T-helper 1 cell treated with Interleukin-12 subunit alpha and Interleukin-12 subunit beta and Interleukin-4 antibody, amounts not matched to agents 30 ng/mL and 1 ng/mL, for 36 hours (primary cell): ENCODE results near the gene MDM4. TPM values are rescaled to one million over a fixed set of nuclear protein-coding genes. Genes with fewer than 3 reads are reported as not detected.
"Not testable (repeated sequence)": the region's sequence is repeated elsewhere in the genome, so short reads cannot be mapped to it uniquely, and the experiment has no call there.

ENCODE experiments used
- intact Hi-C: fragments of 100-400 bp; cut with micrococcal nuclease; formaldehyde crosslinking; loops from one replicate; pipeline ENCODE4 v1.15.1; 2024
- total RNA-seq: library from RNA; stranded (reverse); gene quantifications from 2 replicates; pipeline ENCODE4 v1.2.3, GENCODE V29; 2022

MDM4 gene
- total RNA-seq, 1 donor from 2014 or later = 86.3 TPM

DNA sequence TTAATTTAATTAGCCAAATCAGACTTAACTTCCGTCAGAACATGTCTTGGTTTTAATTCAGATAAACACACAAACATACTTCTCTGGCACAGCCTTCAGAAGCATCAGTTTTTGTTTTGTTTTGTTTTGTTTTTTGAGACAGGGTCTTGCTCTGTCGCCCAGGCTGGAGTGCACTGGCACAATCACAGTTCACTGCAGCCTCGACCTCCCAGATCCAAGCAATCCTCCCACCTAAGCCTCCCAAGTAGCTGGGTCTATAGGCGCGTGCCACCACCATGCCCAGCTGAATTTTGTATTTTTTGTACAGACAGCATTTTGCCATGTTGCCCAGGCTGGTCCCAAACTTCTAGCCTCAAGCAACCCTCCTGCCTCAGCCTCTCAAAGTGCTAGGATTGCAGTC is 34.7 kb downstream of the MDM4 start:
- intact Hi-C loops = no loop called here

DNA sequence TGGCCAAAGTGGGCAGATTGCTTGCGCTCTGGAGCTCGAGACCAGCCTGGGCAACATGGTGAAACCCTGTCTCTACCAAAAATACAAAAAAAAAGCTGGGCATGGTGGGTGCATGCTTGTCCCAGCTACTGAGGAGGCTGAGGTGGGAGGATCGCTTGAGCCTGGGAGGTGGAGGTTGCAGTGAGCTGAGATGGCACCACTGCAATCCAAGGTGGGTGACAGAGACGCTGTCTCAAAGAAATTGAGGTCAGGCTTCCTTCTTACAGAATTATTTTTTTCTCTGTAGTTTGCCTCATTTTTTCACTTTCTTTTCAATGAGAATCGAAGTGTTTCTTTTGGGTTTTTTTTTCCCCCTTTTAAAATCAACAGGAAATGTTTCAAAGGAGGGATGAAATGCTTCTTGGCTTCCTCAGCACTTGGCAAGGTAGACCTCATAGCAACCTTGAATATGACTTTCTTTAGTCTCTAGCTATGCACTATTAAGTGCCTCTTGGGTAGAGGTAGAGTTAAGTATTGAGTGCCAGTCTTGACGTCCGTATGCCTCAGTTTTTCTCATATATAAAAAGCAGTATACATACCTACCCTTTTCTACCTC is 40.3 kb downstream of the MDM4 start:
- intact Hi-C loops = no loop called here

DNA sequence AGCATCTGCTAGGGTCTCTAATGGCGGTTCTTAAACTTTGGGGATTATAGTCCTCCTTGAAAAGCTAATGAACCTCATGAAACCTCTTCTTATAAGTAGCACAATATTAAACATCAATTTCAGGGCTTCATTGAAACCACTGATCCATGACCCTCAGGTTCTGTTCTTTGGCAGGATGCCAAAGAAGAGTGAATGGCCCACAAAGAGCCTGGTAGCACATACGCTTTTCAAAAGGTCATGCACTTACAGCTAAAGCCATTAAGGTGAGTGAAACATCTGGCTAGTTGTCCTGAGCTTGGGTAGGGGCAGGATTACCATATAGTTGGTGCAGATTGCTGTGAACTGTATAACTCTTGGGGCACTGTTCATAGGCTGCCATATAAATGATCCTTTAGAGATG is 42.3 kb downstream of the MDM4 start:
- intact Hi-C loops = no loop called here

DNA sequence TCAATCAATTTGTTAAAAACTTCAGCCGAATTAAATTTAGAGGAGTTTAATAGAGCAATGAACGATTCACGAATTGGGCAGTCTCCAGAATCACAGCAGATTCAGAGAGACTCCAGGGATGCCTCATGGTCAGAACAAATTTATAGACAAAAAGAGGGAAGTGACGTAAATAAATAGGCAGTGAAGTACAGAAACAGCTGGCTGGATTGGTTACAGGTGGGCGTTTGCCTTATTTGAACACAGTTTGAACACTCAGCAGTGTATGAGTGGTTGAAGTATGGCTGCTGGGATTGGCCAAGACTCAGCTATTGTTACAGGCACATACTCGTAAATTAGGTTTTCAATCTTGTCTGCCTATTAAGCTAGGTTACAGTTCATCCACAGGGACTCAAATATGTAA is 43.8 kb downstream of the MDM4 start:
- intact Hi-C loops = loop anchor here (10.0 kb wide), 1 partner anchor 125 kb away; the partner anchor contains the start of gene LRRN2

DNA sequence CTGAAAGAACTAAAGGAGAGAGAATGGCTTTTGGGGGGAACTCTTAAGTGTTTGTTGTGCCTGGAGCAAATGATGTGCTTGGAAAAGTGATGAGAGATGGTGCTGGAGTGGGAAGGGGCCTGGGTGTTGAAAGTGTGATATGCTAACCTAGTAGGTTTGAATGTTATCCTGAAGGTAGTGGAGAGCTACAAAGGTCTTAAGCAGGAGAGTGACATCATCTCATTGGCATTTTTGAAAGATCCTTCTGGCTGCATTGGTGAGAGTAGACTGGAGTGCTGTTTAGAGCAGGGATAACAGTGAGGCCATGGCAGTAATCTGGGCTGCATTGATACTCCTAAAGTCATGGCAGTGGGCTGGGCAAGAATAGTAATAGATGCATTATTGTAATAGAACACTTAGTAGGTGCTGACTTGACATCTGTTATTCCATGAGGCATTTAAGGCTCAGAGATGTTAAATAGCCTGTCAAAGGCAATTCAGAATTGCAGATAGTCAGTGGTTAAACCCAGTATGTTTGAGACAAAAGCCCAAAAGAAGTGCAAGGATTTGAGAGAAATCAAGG is 44.5 kb downstream of the MDM4 start:
- intact Hi-C loops = loop anchor here (10.0 kb wide), 1 partner anchor 124 kb away; the partner anchor contains the start of gene LRRN2

DNA sequence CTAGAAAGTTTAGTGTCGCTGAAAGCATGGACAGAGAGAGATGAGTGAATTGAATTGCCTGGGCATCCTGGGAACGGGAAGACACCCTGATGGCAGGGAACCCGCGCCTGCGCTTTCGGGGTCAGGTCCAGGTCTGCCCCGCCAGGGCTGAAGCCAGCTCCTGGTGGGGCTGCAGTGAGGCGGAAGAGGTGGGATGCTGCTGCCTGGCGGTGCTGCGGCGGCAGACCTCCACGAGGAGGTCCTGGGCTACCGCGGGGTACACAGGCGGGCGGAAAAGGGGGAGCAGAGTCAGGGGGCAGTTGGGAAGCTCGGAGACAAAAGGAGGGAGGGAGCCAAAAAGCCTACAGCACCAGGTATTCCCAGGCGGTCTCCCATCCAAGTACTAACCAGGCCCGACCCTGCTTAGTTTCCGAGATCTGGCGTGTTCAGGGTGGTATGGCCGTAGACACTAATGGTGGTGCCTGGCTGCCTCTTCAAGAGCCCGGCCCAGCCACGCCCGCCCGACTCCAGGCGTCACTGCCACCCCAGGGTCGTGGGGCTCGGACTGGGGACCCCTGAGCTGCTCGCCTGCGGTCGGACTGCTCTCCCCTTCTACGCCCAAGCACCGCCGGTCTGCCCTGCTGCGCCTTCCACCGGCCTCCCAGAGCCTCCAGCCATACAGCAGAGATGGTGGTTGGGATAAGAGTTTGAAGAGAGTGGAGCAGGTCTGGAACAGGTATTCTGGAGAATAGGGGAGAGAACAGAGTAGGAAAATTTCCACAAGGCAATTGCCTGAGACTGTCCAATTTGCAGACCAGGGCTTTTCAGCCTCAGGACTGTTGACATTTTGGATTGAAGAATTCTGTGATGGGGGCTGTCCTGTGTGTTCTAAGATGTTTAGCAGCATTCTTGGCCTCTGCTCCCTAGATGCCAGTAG is 46.1 kb downstream of the MDM4 start:
- intact Hi-C loops = loop anchor here (10.0 kb wide), 1 partner anchor 122 kb away; the partner anchor contains the start of gene LRRN2

DNA sequence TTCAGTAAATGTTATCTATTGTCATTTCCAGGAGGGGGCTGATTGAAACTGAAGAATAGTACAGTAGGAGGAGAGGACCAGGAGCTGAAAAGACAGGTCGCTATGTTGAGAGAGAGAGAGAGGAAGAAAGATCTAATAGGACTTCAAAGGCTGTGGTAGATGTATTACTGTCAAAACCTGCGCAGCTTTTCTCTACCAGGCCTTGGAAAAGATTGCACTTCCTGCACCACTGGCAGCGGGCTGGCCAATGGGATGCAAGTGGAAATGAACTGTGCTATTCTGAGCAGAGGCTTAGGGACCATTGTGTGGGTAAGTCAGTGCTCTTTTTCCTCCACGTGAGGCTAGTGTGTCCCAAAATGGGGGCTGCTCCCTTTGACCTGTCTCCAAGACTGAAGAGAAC is 47.1 kb downstream of the MDM4 start:
- intact Hi-C loops = loop anchor here (1.0 to 10.0 kb wide), 2 partner anchors 19 to 121 kb away; partner anchors contain the start of gene LRRN2

DNA sequence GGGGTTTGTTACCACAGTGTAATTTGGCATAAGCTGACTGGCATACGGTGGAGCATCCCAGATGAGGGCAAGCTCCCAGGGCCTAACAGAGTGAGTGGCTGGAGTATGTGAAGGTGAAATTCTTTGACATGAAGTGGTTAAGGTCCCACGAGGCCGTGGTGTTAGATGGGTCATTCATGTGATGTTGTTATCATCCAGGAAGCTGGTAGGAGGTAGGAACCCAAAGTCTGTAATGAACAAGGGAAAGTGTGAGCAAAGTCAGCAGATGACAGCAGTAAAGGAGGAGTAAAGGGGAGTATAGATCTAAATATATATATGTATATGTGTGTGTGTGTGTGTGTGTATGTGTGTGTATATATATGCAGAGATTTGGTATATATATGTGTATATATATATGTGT is 47.6 kb downstream of the MDM4 start:
- intact Hi-C loops = loop anchor here (1.0 to 10.0 kb wide), 2 partner anchors 19 to 121 kb away; partner anchors contain the start of gene LRRN2

DNA sequence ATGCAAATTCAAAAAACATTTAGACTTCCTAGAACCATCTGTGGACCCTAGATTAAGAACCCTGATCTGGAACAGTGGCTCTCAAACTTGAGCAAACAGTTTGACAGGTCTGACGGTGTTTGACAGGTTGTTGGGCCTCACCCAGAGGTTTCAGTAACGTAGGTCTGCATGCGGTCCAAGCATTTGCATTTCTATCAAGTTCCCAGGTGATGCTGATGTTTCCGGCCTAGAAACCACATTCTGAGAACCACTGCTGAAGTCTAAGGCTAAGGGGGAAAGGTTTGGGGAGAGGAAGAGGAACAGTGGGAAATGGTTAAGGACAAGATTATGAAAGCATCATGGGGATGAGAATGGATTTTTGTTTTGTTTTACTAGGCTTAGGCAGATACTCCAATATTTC is 48.6 kb downstream of the MDM4 start:
- intact Hi-C loops = loop anchor here (1.0 to 10.0 kb wide), 3 partner anchors 59 to 120 kb away; partner anchors contain the start of gene LRRN2

DNA sequence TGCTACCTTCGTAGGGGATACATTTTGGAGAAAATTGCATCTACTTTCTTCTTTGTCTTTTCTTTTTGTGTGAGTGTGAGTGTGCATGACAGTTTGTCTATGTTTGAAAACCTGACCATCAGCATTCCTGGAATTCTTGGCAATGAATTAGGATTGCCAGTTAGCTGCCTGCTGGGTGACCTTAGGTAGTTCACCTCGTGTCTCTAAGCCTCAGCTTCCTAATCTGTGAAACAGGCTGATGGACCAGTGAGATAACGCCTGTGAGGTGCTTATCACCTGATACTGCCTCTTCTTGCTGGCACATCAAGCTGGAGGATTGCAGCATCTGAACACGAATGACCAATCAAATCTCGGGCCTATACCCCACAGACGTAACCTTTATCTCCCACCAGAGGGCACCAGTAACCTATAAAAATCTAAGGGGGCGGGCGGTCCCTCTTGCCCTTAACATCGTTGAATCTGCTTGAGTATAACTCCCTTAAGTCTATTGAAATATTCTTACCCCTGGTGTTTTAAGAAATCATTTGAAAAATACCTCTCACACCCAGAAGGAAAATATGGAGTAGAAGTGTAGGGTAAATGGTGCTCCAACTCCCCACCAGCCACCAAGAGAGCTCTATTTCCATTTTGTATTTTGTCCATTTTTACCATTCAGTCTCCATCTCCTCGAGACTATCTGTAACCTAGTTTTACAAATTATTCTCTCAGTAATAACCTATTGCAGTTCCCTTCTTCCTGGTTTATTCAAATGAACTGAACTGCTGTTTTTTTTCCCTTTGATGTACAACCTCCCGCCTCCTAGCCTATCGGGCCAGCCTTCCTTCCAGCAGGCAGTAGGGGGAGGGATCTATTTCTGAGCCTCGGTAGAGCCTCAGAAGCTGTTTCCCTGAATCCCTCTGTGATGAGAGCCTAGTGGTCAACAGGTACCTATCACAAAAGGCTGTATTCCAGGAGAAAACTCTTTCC is 49.7 kb downstream of the MDM4 start:
- intact Hi-C loops = loop anchor here (1.0 to 10.0 kb wide), 6 partner anchors 49 to 241 kb away; partner anchors contain the start of genes LRRN2 and MDM4

DNA sequence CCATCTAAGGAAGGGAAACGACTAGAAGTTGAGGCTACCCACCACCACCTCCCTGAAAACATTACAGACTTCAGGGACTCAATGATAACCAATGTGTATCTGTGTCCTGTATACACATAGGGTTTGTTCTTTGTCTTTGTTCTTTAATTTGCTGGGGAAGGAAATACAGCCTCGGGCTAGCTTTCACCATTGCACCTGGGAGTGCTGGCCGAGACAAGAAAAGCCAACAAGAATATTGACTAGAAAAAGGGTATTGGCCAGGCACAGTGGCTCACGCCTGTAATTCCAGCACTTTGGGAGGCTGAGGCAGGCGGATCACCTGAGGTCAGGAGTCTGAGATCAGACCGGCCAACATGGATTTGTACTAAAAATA is 50.4 kb downstream of the MDM4 start:
- intact Hi-C loops = loop anchor here (1.0 to 10.0 kb wide), 5 partner anchors 50 to 241 kb away; partner anchors contain the start of genes LRRN2 and MDM4

DNA sequence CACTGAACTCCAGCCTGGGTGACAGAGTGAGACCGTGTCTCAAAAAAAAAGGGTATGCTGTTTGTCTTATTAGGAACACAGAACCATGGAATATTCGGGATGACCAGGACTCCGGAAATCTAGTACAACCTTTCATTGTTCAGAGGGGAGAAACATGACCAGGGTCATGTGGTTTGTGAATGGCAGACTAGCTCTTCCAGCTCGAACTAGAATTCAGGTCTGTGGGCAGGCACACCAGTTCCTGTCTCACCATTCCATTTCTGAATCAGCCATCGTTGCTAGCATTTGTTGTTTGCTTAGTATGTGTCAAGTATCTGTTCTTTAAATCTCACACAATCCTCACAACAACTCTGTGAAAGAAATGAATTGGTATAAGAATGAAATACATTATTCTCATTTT is 50.9 kb downstream of the MDM4 start:
- intact Hi-C loops = loop anchor here (1.0 to 10.0 kb wide), 4 partner anchors 12 to 120 kb away; partner anchors contain the start of genes LRRN2 and MDM4

DNA sequence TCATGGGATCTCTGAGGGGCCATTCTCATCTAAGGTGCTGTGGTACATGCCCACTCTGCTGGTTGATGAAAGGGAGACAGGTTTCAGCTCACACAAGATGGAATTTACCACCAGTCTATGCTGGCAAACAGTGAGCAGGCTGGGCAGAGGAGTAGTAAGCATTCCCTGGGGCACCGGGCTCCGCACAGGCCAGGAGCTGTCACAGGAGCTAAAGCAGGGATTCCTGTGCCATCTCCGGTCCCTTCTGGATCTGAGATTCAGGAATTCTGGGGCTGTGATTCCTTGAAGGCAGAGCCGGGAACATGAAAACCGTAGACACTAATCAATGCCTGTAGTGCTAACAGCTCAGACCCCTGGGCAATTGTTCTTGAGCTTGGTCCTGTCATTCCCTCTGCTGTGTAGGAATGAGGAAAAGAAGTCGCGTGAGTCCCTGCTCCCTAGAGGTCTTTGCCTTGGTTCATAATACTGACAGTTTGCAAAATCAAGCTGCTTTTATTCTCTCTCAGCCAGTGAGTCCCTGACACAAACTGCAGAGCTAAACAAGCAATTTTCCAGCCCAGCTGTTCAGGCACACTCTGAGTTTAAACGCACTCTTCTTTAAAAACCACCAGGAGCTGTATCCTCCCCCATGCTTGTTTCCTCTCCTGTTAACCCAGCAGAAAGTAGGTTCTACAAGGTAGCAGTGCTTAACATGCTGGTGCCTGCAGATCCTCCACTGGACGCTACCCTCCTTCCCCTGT is 52.5 kb downstream of the MDM4 start:
- intact Hi-C loops = loop anchor here (5.0 to 10.0 kb wide), 2 partner anchors 116 to 121 kb away; partner anchors contain the start of gene LRRN2

DNA sequence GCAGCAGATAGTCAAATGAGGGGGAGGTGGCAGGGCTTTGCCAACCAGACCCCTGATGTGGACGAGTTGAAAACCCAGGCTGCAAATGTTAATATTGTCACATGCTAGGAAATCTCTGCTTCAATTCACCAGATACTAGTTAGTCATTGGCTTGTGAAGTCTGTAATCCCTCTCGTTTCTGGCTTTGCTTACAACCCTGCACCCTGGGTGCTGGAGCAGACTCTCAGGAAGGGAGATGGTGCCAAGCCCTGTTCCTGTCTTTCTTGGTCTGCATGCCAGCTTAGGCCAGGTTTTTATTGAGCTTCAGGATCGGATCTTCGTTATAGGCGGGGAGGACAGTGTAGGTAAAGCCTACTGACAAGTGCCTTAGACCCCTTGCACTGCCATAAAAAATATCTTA is 53.3 kb downstream of the MDM4 start:
- intact Hi-C loops = loop anchor here (5.0 to 10.0 kb wide), 2 partner anchors 115 to 122 kb away; partner anchors contain the start of gene LRRN2

DNA sequence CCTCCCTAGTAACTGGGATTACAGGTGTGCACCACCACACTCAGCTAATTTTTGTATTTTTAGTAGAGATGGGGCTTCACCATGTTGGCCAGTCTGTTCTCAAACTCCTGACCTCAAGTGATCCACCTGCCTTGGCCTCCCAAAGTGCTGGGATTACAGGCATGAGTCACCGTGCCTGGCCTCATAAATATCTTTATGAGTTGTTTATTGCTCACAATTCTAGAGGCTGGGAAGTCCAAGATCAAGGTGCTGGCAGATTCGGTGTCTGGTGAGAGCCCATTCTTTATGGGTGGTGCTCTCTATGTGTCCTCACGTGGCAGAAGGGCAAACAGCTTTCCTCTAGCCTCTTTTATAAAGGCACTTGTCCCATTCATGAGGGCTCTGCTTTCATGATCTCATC is 53.8 kb downstream of the MDM4 start:
- intact Hi-C loops = not testable (repeated sequence)

DNA sequence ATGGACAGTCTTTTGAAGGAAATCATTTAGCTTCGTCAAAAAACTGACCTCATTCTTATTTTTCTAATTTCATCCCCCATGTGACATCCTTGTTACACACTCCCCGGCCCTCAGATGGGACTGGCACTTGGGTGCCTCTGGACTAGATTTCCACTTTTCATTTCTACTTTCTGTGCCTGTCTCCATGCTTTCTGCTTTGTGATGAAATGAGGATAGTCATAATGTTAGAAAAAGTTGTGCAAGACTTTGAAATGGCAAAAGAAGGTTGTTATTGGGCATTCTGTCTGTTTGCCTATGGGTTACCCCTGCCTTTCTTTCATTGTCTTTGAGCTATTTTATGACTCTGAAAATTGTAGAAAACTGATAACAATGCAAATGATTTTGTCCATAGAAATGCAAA is 54.9 kb downstream of the MDM4 start:
- intact Hi-C loops = no loop called here

DNA sequence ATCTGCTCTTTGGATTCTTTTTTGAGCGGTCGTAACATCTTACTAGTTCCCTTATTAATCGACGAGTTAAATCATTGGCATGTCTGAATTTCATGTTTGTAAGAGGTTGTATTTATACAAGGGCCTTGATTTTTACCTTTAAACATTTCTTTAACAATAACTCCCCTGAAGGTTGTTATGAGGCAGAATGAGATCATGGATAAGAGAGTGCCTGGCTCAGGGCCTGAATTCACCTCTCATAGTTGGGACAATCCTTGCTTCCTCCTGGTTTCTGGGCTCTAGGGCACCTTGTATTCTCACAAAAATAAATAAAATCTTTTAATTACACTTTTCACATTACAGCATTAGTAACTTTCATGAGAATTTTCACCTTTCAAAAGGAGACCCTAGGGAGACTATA is 55.4 kb downstream of the MDM4 start:
- intact Hi-C loops = no loop called here

DNA sequence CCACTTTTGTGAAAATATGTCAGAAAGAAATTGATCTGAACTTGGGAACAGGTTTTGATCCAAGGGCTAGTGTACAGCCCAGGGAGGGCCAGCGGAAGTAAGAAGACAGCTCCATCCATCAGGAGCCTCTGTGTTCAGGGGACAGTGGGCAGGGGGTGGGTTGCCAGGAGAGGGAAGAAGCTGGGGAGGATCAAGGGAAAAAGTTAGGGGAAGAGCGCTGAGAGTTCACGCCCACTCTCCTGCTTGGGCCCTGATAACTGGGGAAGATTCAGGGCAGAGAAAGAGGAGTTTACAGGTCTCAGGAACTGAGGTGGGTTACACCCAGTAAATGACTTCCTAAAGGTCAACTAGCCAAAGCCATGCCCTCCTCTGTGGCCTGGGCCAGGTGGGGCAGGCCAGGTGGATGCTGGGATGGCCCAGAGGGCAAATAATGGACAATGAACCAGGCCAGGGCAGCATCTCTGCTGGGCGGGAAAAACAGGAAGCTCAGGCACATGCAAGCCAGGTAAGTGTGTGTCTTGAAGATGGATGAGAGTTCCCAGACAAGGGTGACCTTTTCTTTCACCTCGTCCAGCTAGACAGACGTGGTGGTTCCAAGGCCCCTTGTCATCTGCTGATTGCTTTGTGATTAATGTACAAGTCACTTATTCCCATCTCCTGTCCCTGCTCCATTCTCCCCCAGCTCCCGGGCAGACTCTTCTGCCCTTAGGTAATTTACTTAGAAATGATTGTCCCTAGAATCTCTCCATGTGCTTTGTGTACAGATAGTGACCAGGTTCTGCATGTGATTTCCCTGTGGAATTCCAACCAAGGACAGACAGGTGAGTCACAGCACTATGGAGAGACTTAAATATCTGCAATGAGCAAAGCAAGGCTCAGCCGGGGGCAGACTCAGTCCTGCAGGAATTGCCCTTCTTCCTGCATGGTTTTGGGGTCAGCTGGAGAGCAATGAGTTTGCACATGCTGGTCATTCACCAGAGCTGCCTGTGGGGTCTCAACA is 57.0 kb downstream of the MDM4 start:
- intact Hi-C loops = no loop called here
